K562 (cell line): ENCODE measurements around the gene TMEM207.

Experiments used
- ATF2 ChIP-seq: sonication (generic); formaldehyde crosslinking; IDR thresholded peaks from 2 replicates; pipeline ENCODE4 v1.8.1; 2022; ENCODE audit warnings: missing genetic modification reagents
- ATF4 ChIP-seq: fragments of 450-650 bp; formaldehyde crosslinking; IDR thresholded peaks from 2 replicates; pipeline ENCODE4 v1.4.0; 2022; ENCODE audit warnings: mild to moderate bottlenecking, moderate library complexity
- CTCF ChIP-seq, 3 experiments: IDR thresholded peaks in 2 of 3; conservative IDR thresholded peaks in 1 of 3; 2 replicates each; pipeline ENCODE4 v1.5.1; 2011 to 2012; ENCODE audit warnings: low read length in 3 of 3, mild to moderate bottlenecking in 3 of 3, control low read depth in 2 of 3, improper control_type of control experiment in 1 of 3, inconsistent platforms in 1 of 3, low read depth in 1 of 3, mixed read lengths in 1 of 3, moderate library complexity in 1 of 3; ENCODE audit not compliant: insufficient read depth in 2 of 3
- CTCFL ChIP-seq: IDR thresholded peaks from 2 replicates; pipeline ENCODE4 v1.6.1; 2011; ENCODE audit warnings: borderline replicate concordance, low read depth, mild to moderate bottlenecking, moderate library complexity, low read length; ENCODE audit not compliant: insufficient read depth, poor library complexity, severe bottlenecking
- EP300 ChIP-seq: IDR thresholded peaks from 2 replicates; pipeline ENCODE4 v1.6.1; 2012; ENCODE audit warnings: low read length, improper control_type of control experiment
- ESRRA ChIP-seq: fragments of 450-650 bp; IDR thresholded peaks from 2 replicates; pipeline ENCODE4 v1.6.1; 2014; ENCODE audit warnings: low read depth, mild to moderate bottlenecking, moderate library complexity, borderline replicate concordance
- USF2 ChIP-seq: sonication (generic); formaldehyde crosslinking; IDR thresholded peaks from 2 replicates; pipeline ENCODE4 v1.5.0; 2020; ENCODE audit warnings: missing genetic modification reagents
- ZNF184 ChIP-seq: sonication (generic); formaldehyde crosslinking; IDR thresholded peaks from 2 replicates; pipeline ENCODE4 v1.5.0; 2020; ENCODE audit warnings: missing genetic modification reagents
- ZNF609 ChIP-seq: sonication (generic); formaldehyde crosslinking; IDR thresholded peaks from 2 replicates; pipeline ENCODE4 v1.8.1; 2023; ENCODE audit warnings: missing genetic modification reagents, mild to moderate bottlenecking, borderline replicate concordance
- TF ChIP-seq, protein P1 (sequence below), 3 experiments: fragments of 200-800 bp in 1 of 3; sonication (Bioruptor generic) in 1 of 3; sonication (generic) in 1 of 3; formaldehyde crosslinking in 1 of 3; IDR thresholded peaks; 2 replicates each; pipeline versions ENCODE4 v1.6.1 to v1.8.0; 2016 to 2022; ENCODE audit warnings: mild to moderate bottlenecking in 2 of 3, missing compliant biosample characterization in 2 of 3, missing genetic modification characterization in 2 of 3, missing genetic modification reagents in 1 of 3
- TF ChIP-seq, protein P2 (sequence below): sonication (generic); formaldehyde crosslinking; IDR thresholded peaks from 2 replicates; pipeline ENCODE4 v1.4.0; 2020; ENCODE audit warnings: mild to moderate bottlenecking, missing genetic modification reagents
- TF ChIP-seq, protein P3 (sequence below): fragments of 450-650 bp; IDR thresholded peaks from 2 replicates; pipeline ENCODE4 v1.6.1; 2016; ENCODE audit warnings: mild to moderate bottlenecking

DNA sequence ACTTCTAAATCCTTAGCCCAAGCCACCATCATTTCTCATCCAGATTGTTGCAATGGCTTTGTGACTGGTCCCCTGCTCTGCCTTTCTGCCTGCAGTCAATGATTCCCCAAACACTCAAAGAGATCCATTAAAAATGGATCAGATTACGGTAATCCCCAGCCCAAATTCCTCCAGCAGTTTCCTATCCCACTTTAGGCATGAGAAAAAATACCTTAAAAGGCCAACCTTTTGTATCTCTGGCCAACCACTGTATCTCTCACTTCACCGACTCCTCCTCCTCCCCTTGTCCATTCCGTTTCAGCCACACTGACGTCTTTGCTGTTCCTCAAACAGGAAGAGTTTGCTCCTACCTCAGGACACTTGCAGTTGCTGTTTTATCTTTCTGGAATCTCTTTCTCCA, 43.3 kb upstream of the TMEM207 start:
- TF ChIP-seq EP300 (no peak), ESRRA (no peak), ZNF609 (CRISPR knock-in tag) (no peak), CTCF (IDR thresholded peaks at IDR 0.05 in 2 of 3, conservative IDR thresholded peaks at IDR 0.05 in 1 of 3; ENCODE audit: insufficient read depth in 2 of 3, low read depth in 1 of 3, low read length in 3 of 3) (no peak), ATF2 (CRISPR knock-in tag) (no peak), USF2 (CRISPR knock-in tag) (no peak), ATF4 (CRISPR knock-in tag) (no peak), ZNF184 (no peak), CTCFL (no peak)
- TF ChIP-seq, protein P1, sequence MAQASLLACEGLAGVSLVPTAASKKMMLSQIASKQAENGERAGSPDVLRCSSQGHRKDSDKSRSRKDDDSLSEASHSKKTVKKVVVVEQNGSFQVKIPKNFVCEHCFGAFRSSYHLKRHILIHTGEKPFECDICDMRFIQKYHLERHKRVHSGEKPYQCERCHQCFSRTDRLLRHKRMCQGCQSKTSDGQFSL (CRISPR knock-in tag; IDR thresholded peaks at IDR 0.05): no peak
- TF ChIP-seq, protein P1 (tag; IDR thresholded peaks at IDR 0.05): no peak
- TF ChIP-seq, protein P2, sequence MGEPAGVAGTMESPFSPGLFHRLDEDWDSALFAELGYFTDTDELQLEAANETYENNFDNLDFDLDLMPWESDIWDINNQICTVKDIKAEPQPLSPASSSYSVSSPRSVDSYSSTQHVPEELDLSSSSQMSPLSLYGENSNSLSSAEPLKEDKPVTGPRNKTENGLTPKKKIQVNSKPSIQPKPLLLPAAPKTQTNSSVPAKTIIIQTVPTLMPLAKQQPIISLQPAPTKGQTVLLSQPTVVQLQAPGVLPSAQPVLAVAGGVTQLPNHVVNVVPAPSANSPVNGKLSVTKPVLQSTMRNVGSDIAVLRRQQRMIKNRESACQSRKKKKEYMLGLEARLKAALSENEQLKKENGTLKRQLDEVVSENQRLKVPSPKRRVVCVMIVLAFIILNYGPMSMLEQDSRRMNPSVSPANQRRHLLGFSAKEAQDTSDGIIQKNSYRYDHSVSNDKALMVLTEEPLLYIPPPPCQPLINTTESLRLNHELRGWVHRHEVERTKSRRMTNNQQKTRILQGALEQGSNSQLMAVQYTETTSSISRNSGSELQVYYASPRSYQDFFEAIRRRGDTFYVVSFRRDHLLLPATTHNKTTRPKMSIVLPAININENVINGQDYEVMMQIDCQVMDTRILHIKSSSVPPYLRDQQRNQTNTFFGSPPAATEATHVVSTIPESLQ (CRISPR knock-in tag): no peak
- TF ChIP-seq, protein P3, sequence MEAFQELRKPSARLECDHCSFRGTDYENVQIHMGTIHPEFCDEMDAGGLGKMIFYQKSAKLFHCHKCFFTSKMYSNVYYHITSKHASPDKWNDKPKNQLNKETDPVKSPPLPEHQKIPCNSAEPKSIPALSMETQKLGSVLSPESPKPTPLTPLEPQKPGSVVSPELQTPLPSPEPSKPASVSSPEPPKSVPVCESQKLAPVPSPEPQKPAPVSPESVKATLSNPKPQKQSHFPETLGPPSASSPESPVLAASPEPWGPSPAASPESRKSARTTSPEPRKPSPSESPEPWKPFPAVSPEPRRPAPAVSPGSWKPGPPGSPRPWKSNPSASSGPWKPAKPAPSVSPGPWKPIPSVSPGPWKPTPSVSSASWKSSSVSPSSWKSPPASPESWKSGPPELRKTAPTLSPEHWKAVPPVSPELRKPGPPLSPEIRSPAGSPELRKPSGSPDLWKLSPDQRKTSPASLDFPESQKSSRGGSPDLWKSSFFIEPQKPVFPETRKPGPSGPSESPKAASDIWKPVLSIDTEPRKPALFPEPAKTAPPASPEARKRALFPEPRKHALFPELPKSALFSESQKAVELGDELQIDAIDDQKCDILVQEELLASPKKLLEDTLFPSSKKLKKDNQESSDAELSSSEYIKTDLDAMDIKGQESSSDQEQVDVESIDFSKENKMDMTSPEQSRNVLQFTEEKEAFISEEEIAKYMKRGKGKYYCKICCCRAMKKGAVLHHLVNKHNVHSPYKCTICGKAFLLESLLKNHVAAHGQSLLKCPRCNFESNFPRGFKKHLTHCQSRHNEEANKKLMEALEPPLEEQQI: no peak
